CD14-positive monocyte (primary cell): ENCODE results near the gene GNRH2. TPM values are rescaled to one million over a fixed set of nuclear protein-coding genes. Genes with fewer than 3 reads are reported as not detected.
"Not testable (repeated sequence)": the region's sequence is repeated elsewhere in the genome, so short reads cannot be mapped to it uniquely, and the experiment has no call there.

Experiments
- DNase-seq, 3 donors: peaks; one replicate each; pipeline ENCODE4 v3.0.0-alpha.2; 2011 to 2022
- H2AFZ ChIP-seq: 2 replicates; pipeline ENCODE4 v1.6.0; 2012; ENCODE audit warnings: mild to moderate bottlenecking, low read depth, low read length, inconsistent platforms; ENCODE audit not compliant: insufficient read depth, poor library complexity, severe bottlenecking
- H3K27ac ChIP-seq, 2 donors: 1 replicate in 1 of 2; 2 replicates in 1 of 2; pipeline ENCODE4 v1.5.1; 2012 to 2013; ENCODE audit warnings: low read length in 2 of 2, control low read depth in 1 of 2, inconsistent platforms in 1 of 2, low read depth in 1 of 2, mild to moderate bottlenecking in 1 of 2
- H3K27me3 ChIP-seq, 2 donors: one replicate each; pipeline versions ENCODE4 v1.6.0 to v1.6.1; 2011 to 2013; ENCODE audit warnings: low read length in 2 of 2; ENCODE audit not compliant: control insufficient read depth in 2 of 2, insufficient read depth in 2 of 2
- H3K36me3 ChIP-seq, 2 donors: replicated peaks in 1 of 2; 1 replicate in 1 of 2; 2 replicates in 1 of 2; pipeline versions ENCODE4 v1.5.1 to v1.6.1; 2012 to 2013; ENCODE audit warnings: low read length in 2 of 2, control low read depth in 1 of 2, inconsistent platforms in 1 of 2, mild to moderate bottlenecking in 1 of 2; ENCODE audit not compliant: insufficient read depth in 2 of 2, control insufficient read depth in 1 of 2
- H3K4me1 ChIP-seq, 2 donors: 1 replicate in 1 of 2; 2 replicates in 1 of 2; pipeline versions ENCODE4 v1.5.1 to v1.6.1; 2012 to 2013; ENCODE audit warnings: low read length in 2 of 2, control low read depth in 1 of 2, inconsistent platforms in 1 of 2, mild to moderate bottlenecking in 1 of 2, moderate library complexity in 1 of 2; ENCODE audit not compliant: insufficient read depth in 2 of 2, control insufficient read depth in 1 of 2
- H3K4me2 ChIP-seq: replicated peaks from 2 replicates; pipeline ENCODE3; 2012; ENCODE audit warnings: low read length, moderate library complexity, mild to moderate bottlenecking; ENCODE audit not compliant: poor library complexity, severe bottlenecking; ENCODE audit errors: extremely low read depth
- H3K4me3 ChIP-seq, 3 experiments: fragments of 200-600 bp in 1 of 3; sonication (generic) in 1 of 3; replicated peaks in 1 of 3; 1 replicate in 2 of 3; 2 replicates in 1 of 3; pipeline ENCODE4 v1.5.1; 2011 to 2013; ENCODE audit warnings: low read length in 3 of 3, mild to moderate bottlenecking in 3 of 3, control low read depth in 2 of 3, low read depth in 2 of 3, inconsistent platforms in 1 of 3, moderate library complexity in 1 of 3
- H3K79me2 ChIP-seq: 2 replicates; pipeline ENCODE4 v1.6.0; 2012; ENCODE audit warnings: mild to moderate bottlenecking, control low read depth, inconsistent platforms, low read length, moderate library complexity; ENCODE audit not compliant: insufficient read depth
- H3K9ac ChIP-seq: 2 replicates; pipeline ENCODE4 v1.6.0; 2017; ENCODE audit warnings: low read length, mild to moderate bottlenecking; ENCODE audit not compliant: insufficient read depth, poor library complexity, severe bottlenecking
- H3K9me3 ChIP-seq, 2 donors: replicated peaks in 1 of 2; 1 replicate in 1 of 2; 2 replicates in 1 of 2; pipeline versions ENCODE4 v1.5.1 to v1.6.1; 2012 to 2013; ENCODE audit warnings: low read length in 2 of 2, control low read depth in 1 of 2; ENCODE audit not compliant: control insufficient read depth in 1 of 2, insufficient read depth in 1 of 2
- H4K20me1 ChIP-seq: 2 replicates; pipeline ENCODE4 v1.6.0; 2012; ENCODE audit warnings: mild to moderate bottlenecking, low read length, control low read depth, moderate library complexity; ENCODE audit not compliant: insufficient read depth
- H3K27ac Mint-ChIP-seq, 7 donors: one replicate each; pipeline ENCODE4 v1.8.0; 2020; ENCODE audit warnings: mild to moderate bottlenecking in 7 of 7, mixed read lengths in 7 of 7, moderate library complexity in 6 of 7, inconsistent platforms in 2 of 7
- H3K27me3 Mint-ChIP-seq, 3 donors: one replicate each; pipeline ENCODE4 v1.8.0; 2021 to 2022; ENCODE audit warnings: low read depth in 3 of 3, mild to moderate bottlenecking in 3 of 3, mixed read lengths in 3 of 3, moderate library complexity in 3 of 3, inconsistent platforms in 1 of 3
- H3K36me3 Mint-ChIP-seq, 2 donors: one replicate each; pipeline ENCODE4 v1.8.0; 2020; ENCODE audit warnings: mixed read lengths in 2 of 2, inconsistent platforms in 1 of 2, mild to moderate bottlenecking in 1 of 2
- H3K4me1 Mint-ChIP-seq: one replicate; pipeline ENCODE4 v1.8.0; 2020; ENCODE audit warnings: mild to moderate bottlenecking, mixed read lengths
- H3K4me3 Mint-ChIP-seq, 2 donors: one replicate each; pipeline ENCODE4 v1.8.0; 2020; ENCODE audit warnings: mild to moderate bottlenecking in 2 of 2, mixed read lengths in 2 of 2, moderate library complexity in 1 of 2
- H3K9me3 Mint-ChIP-seq, 7 donors: one replicate each; pipeline ENCODE4 v1.8.0; 2020 to 2022; ENCODE audit warnings: mixed read lengths in 7 of 7, mild to moderate bottlenecking in 6 of 7, moderate library complexity in 6 of 7, inconsistent platforms in 2 of 7
- WGBS: methylation state at CpG from one replicate; pipeline ENCODE4 v1.1.5; 2013; ENCODE audit warnings: missing lambda C conversion rate; ENCODE audit not compliant: insufficient coverage; 5-methylcytosine and 5-hydroxymethylcytosine counted together
- intact Hi-C, 2 donors: fragments of 100-400 bp; cut with micrococcal nuclease; formaldehyde crosslinking; loops; one replicate each; pipeline versions ENCODE4 v1.15.0 to v1.15.1; 2023
- polyA plus RNA-seq, 3 donors: library from polyadenylated mRNA; depleted of rRNA in 1 of 3; unstranded in 2 of 3; stranded (reverse) in 1 of 3; fragments of 300-500 nt in 2 of 3; fragments of >200 nt in 1 of 3; fragmentation: Illumina TruSeq in 2 of 3; gene quantifications; 1 replicate in 2 of 3; 2 replicates in 1 of 3; pipeline ENCODE4 v1.2.3, GENCODE V29; 2012 to 2021
- TF ChIP-seq, protein P1 (sequence below): fragments of 200-600 bp; IDR thresholded peaks from one replicate; pipeline ENCODE4 v1.8.0; 2022; ENCODE audit warnings: antibody characterized with exemption, mild to moderate bottlenecking

GNRH2 gene
- polyA plus RNA-seq, 3 donors, result not detected

- H3K4me1 ChIP-seq, result peaks cover 24 to 31% of the 10 kb centered on the region in 2 donors
- H3K27ac ChIP-seq, result no peak overlapping the region
- peak overlapping the region; percentile 81 for H2AFZ ChIP-seq
- H3K79me2 ChIP-seq, result no peaks in the 10 kb centered on the region
- Mint-ChIP-seq H3K9me3 (peaks cover 3 to 15% (median 11%) of the 10 kb centered on the region in 7 donors), H3K27ac (no peak overlapping the region), H3K4me1 (peaks cover 29% of the 10 kb centered on the region), H3K4me3 (peak overlapping the region; percentile 74 to 88), H3K27me3 (peaks cover 37 to 61% (median 47%) of the 10 kb centered on the region in 3 donors), H3K36me3 (peaks cover 0 to 5% of the 10 kb centered on the region in 2 donors)
- H3K4me2 ChIP-seq, result peak overlapping the region; percentile 80
- H3K4me3 ChIP-seq, result peak overlapping the region in 2 of 3 experiments; percentile 7 to 69
- H3K9me3 ChIP-seq, result no peaks in the 10 kb centered on the region
- no peak overlapping the region for H3K9ac ChIP-seq
- no peaks in the 10 kb centered on the region for H3K36me3 ChIP-seq
- TF ChIP-seq, protein P1, sequence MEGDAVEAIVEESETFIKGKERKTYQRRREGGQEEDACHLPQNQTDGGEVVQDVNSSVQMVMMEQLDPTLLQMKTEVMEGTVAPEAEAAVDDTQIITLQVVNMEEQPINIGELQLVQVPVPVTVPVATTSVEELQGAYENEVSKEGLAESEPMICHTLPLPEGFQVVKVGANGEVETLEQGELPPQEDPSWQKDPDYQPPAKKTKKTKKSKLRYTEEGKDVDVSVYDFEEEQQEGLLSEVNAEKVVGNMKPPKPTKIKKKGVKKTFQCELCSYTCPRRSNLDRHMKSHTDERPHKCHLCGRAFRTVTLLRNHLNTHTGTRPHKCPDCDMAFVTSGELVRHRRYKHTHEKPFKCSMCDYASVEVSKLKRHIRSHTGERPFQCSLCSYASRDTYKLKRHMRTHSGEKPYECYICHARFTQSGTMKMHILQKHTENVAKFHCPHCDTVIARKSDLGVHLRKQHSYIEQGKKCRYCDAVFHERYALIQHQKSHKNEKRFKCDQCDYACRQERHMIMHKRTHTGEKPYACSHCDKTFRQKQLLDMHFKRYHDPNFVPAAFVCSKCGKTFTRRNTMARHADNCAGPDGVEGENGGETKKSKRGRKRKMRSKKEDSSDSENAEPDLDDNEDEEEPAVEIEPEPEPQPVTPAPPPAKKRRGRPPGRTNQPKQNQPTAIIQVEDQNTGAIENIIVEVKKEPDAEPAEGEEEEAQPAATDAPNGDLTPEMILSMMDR, result no peak
- no peaks in the 10 kb centered on the region for H4K20me1 ChIP-seq
- peaks cover 11 to 37% of the 10 kb centered on the region in 2 donors for H3K27me3 ChIP-seq
- no peak for DNase-seq
- intact Hi-C loops, result no loop called here
- WGBS, result 83% methylated on average over 21 of the region's 22 CpGs
These were observed 29.3 kb downstream of the GNRH2 start for GRCh38 chr20:3072530-3073250.

DNA sequence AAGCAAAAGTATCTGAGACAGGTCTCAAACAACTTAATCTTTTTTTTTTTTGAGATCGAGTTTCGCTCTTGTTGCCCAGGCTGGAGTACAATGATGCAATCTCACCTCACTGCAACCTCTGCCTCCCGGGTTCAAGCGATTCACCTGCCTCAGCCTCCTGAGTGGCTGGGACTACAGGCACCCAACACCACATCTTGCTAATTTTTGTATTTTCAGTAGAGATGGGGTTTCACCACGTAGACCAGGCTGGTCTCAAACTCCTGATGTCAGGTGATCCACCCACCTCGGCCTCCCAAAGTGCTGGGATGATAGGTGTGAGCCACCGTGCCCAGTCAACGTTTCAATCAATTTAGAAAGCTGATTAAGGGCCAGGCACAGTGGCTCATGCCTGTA is 29.8 kb downstream of the GNRH2 start:
- H2AFZ ChIP-seq, H3K36me3 Mint-ChIP-seq, H3K9me3 ChIP-seq, H3K36me3 ChIP-seq, H4K20me1 ChIP-seq, H3K27ac Mint-ChIP-seq, H3K4me3 ChIP-seq, H3K4me2 ChIP-seq, DNase-seq, intact Hi-C loops, H3K79me2 ChIP-seq, H3K27ac ChIP-seq, H3K9ac ChIP-seq: not testable (repeated sequence)
- Mint-ChIP-seq H3K27me3 (peaks cover 37 to 64% (median 48%) of the 10 kb centered on the region in 3 donors), H3K4me1 (peaks cover 33% of the 10 kb centered on the region), H3K4me3 (peak overlapping the region in 1 of 2 donors; percentile 88), H3K9me3 (peaks cover 3 to 19% (median 14%) of the 10 kb centered on the region in 7 donors)
- Histone ChIP-seq H3K27me3 (peaks cover 11 to 41% of the 10 kb centered on the region in 2 donors), H3K4me1 (peaks cover 26 to 34% of the 10 kb centered on the region in 2 donors)
- 100% methylated on average over 6 of the region's 8 CpGs for WGBS
